ENCODE measurements around the gene BMPR1A. TPM values are rescaled to one million over a fixed set of nuclear protein-coding genes. Genes with fewer than 3 reads are reported as not detected.

The BMPR1A gene
- total and polyA plus RNA-seq, 9 of the 15 experiments (the other 6 are each of a cell fraction or from before 2014, with no cell fraction given), result 1.6 to 17.5 (median 9.1) TPM

GRCh38 chr10:86970162-86970981 lies 214.0 kb downstream of the BMPR1A start:
- no TSS peak for BruUV-seq (replicated peaks)
- peaks cover 9 to 19% of the 10 kb centered on the region in 2 experiments; a peak in 4 of 5 replicates for H3K4me1 ChIP-seq (replicated peaks in 1 of 2; ENCODE audit: control insufficient read depth in 2 of 2, insufficient read depth in 2 of 2, low read length in 2 of 2)
- H3K4me3 ChIP-seq, result no peak overlapping the region
- TF ChIP-seq ZNF407 (IDR thresholded peaks at IDR 0.05; ENCODE audit: low read depth), result no peak
- TF ChIP-seq SMC3 (conservative IDR thresholded peaks at IDR 0.05; ENCODE audit: insufficient read depth, low read depth, low read length), result no peak
- TF ChIP-seq KLF10 (CRISPR knock-in tag; IDR thresholded peaks at IDR 0.05), result no peak
- no peak overlapping the region for H2AFZ ChIP-seq (ENCODE audit: low read depth, low read length)
- H3K9me1 ChIP-seq (ENCODE audit: control insufficient read depth, insufficient read depth, low read length), result no peaks in the 10 kb centered on the region
- H3K79me2 ChIP-seq (ENCODE audit: control insufficient read depth, insufficient read depth, low read length), result no peaks in the 10 kb centered on the region
- ChIA-PET CTCF (ENCODE audit: low intra/inter-chr PET ratio) (no interaction called here), POLR2A (interaction anchor here (0.8 to 2.0 kb wide), 3 partner anchors 8 to 11 kb away, joined by 4 read pairs; no protein-coding TSS in a partner anchor)
- 76% methylated on average over 20 of the region's 30 CpGs for WGBS (ENCODE audit: insufficient coverage, low coverage, missing lambda C conversion rate)
- ATAC-seq (no peak), DNase-seq (ENCODE audit: extremely low read depth in 1 of 4, low spot score in 3 of 4) (no peak), FAIRE-seq (no peak)
- intact Hi-C loops (cut with micrococcal nuclease) (no loop called here), in situ Hi-C loops (cut with MboI) (no loop called here)
- no peaks in the 10 kb centered on the region for H3K36me3 ChIP-seq (ENCODE audit: control insufficient read depth, insufficient read depth, low read length)
- H3K27ac ChIP-seq (ENCODE audit: extremely low read depth, low read depth, low read length), result no peak overlapping the region
- H3K27me3 ChIP-seq (ENCODE audit: control insufficient read depth in 2 of 2, insufficient read depth in 2 of 2, low read length in 2 of 2), result no peaks in the 10 kb centered on the region
- no peak overlapping the region for H3K9ac ChIP-seq (ENCODE audit: insufficient read depth in 1 of 2, low read depth in 2 of 2, low read length in 2 of 2)
- H3K9me3 ChIP-seq (replicated peaks; ENCODE audit: control insufficient read depth, insufficient read depth, low read depth, low read length), result no peaks in the 10 kb centered on the region
- no peak overlapping the region for H3K4me2 ChIP-seq (ENCODE audit: insufficient read depth, low read length)
- no peaks in the 10 kb centered on the region for H4K20me1 ChIP-seq (replicated peaks; ENCODE audit: control insufficient read depth, insufficient read depth, low read length)

Data from K562 (cell line).